GM12892 (cell line): ENCODE measurements around the gene KCNT2.

Experiments used
- POLR2A ChIP-seq: IDR thresholded peaks from 2 replicates; pipeline ENCODE4 v1.6.1; 2011; ENCODE audit warnings: low read depth, low read length, control low read depth
- POLR2AphosphoS5 ChIP-seq: IDR thresholded peaks from 2 replicates; pipeline ENCODE4 v1.6.1; 2011; ENCODE audit warnings: low read depth, low read length, control low read depth

- TF ChIP-seq POLR2AphosphoS5 (no peak), POLR2A (no peak)
Observed at GRCh38 chr1:196444634-196445033, 163.6 kb downstream of the KCNT2 start.
